HL-60 (cell line): ENCODE results near the gene LARP4.

ENCODE experiments used
- DNase-seq, 2 experiments: peaks; one replicate each; pipeline ENCODE4 v3.0.0-alpha.2; 2010 to 2020; ENCODE audit warnings: low read depth in 1 of 2, low spot score in 1 of 2
- H3K27ac ChIP-seq: fragments of 250-450 bp; sonication (Bioruptor Pico); replicated peaks from 2 replicates; pipeline ENCODE4 v1.5.1; 2020; ENCODE audit warnings: mild to moderate bottlenecking, moderate library complexity
- H3K27me3 ChIP-seq: fragments of 250-450 bp; sonication (Bioruptor Pico); 2 replicates; pipeline ENCODE4 v1.5.1; 2021; ENCODE audit warnings: mild to moderate bottlenecking, moderate library complexity; ENCODE audit not compliant: insufficient read depth, poor library complexity, severe bottlenecking
- H3K4me3 ChIP-seq: replicated peaks from 2 replicates; pipeline ENCODE4 v1.5.1; 2011; ENCODE audit warnings: mild to moderate bottlenecking, control low read depth, low read length; ENCODE audit not compliant: insufficient read depth
- CTCF ChIP-seq: IDR thresholded peaks from one replicate; pipeline ENCODE4 v1.5.1; 2011; ENCODE audit warnings: low read length, control low read depth, inconsistent platforms; ENCODE audit not compliant: insufficient read depth
- GABPA ChIP-seq: IDR thresholded peaks from 2 replicates; pipeline ENCODE4 v1.6.1; 2012; ENCODE audit warnings: low read depth
- POLR2AphosphoS5 ChIP-seq: IDR thresholded peaks from 2 replicates; pipeline ENCODE4 v1.6.1; 2012; ENCODE audit warnings: low read depth
- REST ChIP-seq: IDR thresholded peaks from 2 replicates; pipeline ENCODE4 v1.6.1; 2012; ENCODE audit warnings: low read depth; ENCODE audit not compliant: insufficient replicate concordance
- SPI1 ChIP-seq: IDR thresholded peaks from 2 replicates; pipeline ENCODE4 v1.6.1; 2012; ENCODE audit warnings: low read depth, mild to moderate bottlenecking, borderline replicate concordance

Gene LARP4

GRCh38 chr12:50506753-50507473 is 106.2 kb downstream of the LARP4 start:
- H3K4me3 ChIP-seq: peak overlapping the region; percentile 71
- no peak overlapping the region for H3K27ac ChIP-seq
- no peaks in the 10 kb centered on the region for H3K27me3 ChIP-seq
- no peak for DNase-seq
- TF ChIP-seq REST (no peak), POLR2AphosphoS5 (no peak), CTCF (no peak), SPI1 (no peak), GABPA (no peak)

- DNase-seq: no peak
- Histone ChIP-seq H3K27me3 (no peaks in the 10 kb centered on the region), H3K27ac (no peak overlapping the region), H3K4me3 (no peak overlapping the region)
- TF ChIP-seq CTCF: no peak
- no peak for TF ChIP-seq GABPA
- TF ChIP-seq REST: no peak
- TF ChIP-seq POLR2AphosphoS5: no peak
- no peak for TF ChIP-seq SPI1
These were observed 106.8 kb downstream of the LARP4 start for GRCh38 chr12:50507474-50507838.

- TF ChIP-seq CTCF (no peak), POLR2AphosphoS5 (no peak), SPI1 (no peak), GABPA (no peak), REST (no peak)
- DNase-seq: no peak
- no peak overlapping the region for H3K4me3 ChIP-seq
- H3K27me3 ChIP-seq: no peaks in the 10 kb centered on the region
- H3K27ac ChIP-seq: no peak overlapping the region
These were observed 107.2 kb downstream of the LARP4 start for GRCh38 chr12:50507930-50508329.
